HL-60 (cell line): ENCODE results near the gene DELE1.

Experiments
- DNase-seq, 2 experiments: peaks; one replicate each; pipeline ENCODE4 v3.0.0-alpha.2; 2010 to 2020; ENCODE audit warnings: low read depth in 1 of 2, low spot score in 1 of 2
- H3K27ac ChIP-seq: fragments of 250-450 bp; sonication (Bioruptor Pico); replicated peaks from 2 replicates; pipeline ENCODE4 v1.5.1; 2020; ENCODE audit warnings: mild to moderate bottlenecking, moderate library complexity
- H3K27me3 ChIP-seq: fragments of 250-450 bp; sonication (Bioruptor Pico); 2 replicates; pipeline ENCODE4 v1.5.1; 2021; ENCODE audit warnings: mild to moderate bottlenecking, moderate library complexity; ENCODE audit not compliant: insufficient read depth, poor library complexity, severe bottlenecking
- H3K4me3 ChIP-seq: replicated peaks from 2 replicates; pipeline ENCODE4 v1.5.1; 2011; ENCODE audit warnings: mild to moderate bottlenecking, control low read depth, low read length; ENCODE audit not compliant: insufficient read depth
- CTCF ChIP-seq: IDR thresholded peaks from one replicate; pipeline ENCODE4 v1.5.1; 2011; ENCODE audit warnings: low read length, control low read depth, inconsistent platforms; ENCODE audit not compliant: insufficient read depth
- GABPA ChIP-seq: IDR thresholded peaks from 2 replicates; pipeline ENCODE4 v1.6.1; 2012; ENCODE audit warnings: low read depth
- POLR2AphosphoS5 ChIP-seq: IDR thresholded peaks from 2 replicates; pipeline ENCODE4 v1.6.1; 2012; ENCODE audit warnings: low read depth
- REST ChIP-seq: IDR thresholded peaks from 2 replicates; pipeline ENCODE4 v1.6.1; 2012; ENCODE audit warnings: low read depth; ENCODE audit not compliant: insufficient replicate concordance
- SPI1 ChIP-seq: IDR thresholded peaks from 2 replicates; pipeline ENCODE4 v1.6.1; 2012; ENCODE audit warnings: low read depth, mild to moderate bottlenecking, borderline replicate concordance
- long read RNA-seq: library from polyadenylated mRNA; unstranded; transcript quantifications from one replicate; pipeline ENCODE4 v2.0.0, GENCODE V29; 2020

DELE1 gene
- long read RNA-seq, full-length matches to known transcripts = 114 of 493 reads
- long read RNA-seq, partial matches to known transcripts = 214 of 493 reads
- long read RNA-seq, other reads (novel, unspliced or antisense) = 165 of 493 reads

- Histone ChIP-seq H3K27ac (peak within 1 kb of the TSS; percentile 91), H3K4me3 (peak within 1 kb of the TSS; percentile 67), H3K27me3 (no peaks in the 10 kb centered on the region)
- DNase-seq = peak; percentile 92 to 95
- peak; percentile 89 for TF ChIP-seq POLR2AphosphoS5
- TF ChIP-seq CTCF = no peak
- no peak for TF ChIP-seq REST
- peak; percentile 97 for TF ChIP-seq SPI1
- TF ChIP-seq GABPA = peak; percentile 85
These were observed at the start of gene DELE1 for GRCh38 chr5:141923448-141924313. Gene DELE1 (plus strand): TSS chr5:141923871. CDS start chr5:141923942, 71 bp downstream.

- Histone ChIP-seq H3K27ac (no peak overlapping the region), H3K27me3 (peaks cover 53% of the 10 kb centered on the region), H3K4me3 (no peak overlapping the region)
- no peak for TF ChIP-seq SPI1
- no peak for TF ChIP-seq GABPA
- DNase-seq = no peak
These were observed 49.8 kb upstream of the DELE1 start for GRCh38 chr5:141873933-141874261.

GRCh38 chr5:141874262-141874964 lies 49.3 kb upstream of the DELE1 start:
- H3K27ac ChIP-seq = no peak overlapping the region
- no peak overlapping the region for H3K4me3 ChIP-seq
- TF ChIP-seq CTCF (no peak), GABPA (no peak), SPI1 (no peak), REST (no peak), POLR2AphosphoS5 (no peak)
- DNase-seq = no peak
- peaks cover 55% of the 10 kb centered on the region for H3K27me3 ChIP-seq
